DMS79 (cell line): ENCODE data around the gene KCNJ16.

Experiments used
- DNase-seq: peaks from one replicate; lab custom pipeline; 2025; lab: John Stamatoyannopoulos, UW

The KCNJ16 gene

DNA sequence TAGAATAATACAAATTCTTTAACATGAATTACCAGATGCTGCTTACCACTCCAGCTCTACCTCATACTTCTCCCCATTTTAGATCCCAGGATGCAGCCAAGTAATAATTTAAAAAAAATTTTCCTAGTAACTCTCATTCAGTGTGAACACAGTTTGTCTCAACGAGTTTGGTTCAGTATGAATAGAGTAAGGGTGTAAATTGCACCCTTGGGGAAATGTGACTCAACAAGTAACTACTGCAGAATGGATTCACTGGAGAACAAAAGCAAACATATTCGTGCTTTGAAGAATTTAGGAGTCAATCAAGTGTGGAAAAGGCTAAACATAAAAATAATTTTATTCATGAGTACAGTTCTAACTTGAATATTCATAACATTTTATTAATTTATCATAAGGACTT, 23.0 kb downstream of the KCNJ16 start:
- DNase-seq, result no peak

DNA sequence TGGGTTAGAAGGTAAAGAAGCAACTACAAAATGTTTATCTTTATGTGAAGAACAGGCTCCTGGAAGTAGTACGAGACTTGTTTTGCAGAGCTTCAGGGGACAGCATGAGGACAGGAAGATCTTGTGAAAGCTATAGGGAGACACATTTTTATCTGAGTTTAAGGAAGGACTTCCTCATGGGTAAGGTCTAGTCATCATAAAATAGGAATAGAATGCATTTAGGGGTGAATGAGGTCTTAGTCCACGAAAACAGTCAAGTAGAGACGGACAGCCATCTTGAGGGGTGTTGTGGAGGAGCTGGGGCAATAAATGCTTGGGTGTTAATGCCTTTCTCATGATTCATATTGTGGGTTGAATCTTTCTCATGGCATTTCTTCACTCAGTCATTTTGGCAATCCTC, 24.3 kb downstream of the KCNJ16 start:
- no peak for DNase-seq

DNA sequence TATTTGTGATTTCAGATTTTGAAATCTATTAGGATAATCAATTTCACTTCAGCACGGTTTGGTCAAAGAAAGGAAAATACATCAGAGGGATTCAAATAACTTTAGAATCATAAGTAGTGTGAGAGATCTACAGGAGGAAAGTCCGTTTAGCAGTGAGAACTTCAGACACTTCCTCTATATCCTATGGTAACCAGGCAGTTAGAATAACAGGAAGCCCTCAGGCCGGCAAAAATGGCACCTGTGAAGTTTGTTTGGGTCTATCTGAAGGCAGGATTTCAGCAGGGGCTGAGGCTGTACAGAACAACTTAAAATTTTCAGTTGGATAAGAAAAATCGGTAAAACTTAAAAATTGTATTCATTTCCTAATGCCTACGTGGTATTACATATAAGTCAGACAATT, 24.9 kb downstream of the KCNJ16 start:
- DNase-seq, result no peak

DNA sequence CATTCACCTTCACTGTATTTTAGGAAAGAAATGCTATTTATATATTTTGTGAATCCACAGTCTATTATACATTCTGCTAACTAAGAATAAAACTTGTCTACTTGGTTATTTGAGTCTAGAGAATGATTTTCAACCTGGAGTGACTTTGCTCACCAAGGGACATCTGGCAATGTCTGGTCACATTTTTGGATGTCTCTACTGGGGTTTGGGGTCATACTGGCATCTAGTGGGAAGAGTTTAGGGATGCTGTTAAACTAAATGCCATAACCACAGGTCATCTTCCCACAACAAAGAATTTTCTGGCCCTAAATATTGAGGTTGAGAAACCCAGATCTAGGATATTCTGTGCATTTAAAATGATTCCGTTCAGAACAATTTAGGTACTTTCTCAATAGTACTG, 26.0 kb downstream of the KCNJ16 start:
- no peak for DNase-seq

DNA sequence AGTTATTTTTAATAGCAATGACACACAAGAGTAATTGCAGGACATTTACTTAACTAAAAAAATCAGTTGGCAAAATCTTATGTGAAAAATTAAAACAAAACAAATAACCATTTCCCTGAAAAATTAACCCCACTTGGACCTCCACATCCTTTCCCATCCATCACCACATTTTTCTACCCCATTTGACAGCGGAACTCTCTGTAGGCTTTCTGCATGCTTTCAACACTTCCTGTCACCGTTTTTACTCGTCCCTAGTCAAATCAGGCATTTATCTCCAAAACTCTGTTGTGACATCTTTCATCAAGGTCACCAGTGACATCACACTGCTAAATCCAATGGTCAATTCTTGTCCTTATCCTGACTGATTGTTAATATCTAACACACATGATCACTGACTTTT, 27.5 kb downstream of the KCNJ16 start:
- no peak for DNase-seq

DNA sequence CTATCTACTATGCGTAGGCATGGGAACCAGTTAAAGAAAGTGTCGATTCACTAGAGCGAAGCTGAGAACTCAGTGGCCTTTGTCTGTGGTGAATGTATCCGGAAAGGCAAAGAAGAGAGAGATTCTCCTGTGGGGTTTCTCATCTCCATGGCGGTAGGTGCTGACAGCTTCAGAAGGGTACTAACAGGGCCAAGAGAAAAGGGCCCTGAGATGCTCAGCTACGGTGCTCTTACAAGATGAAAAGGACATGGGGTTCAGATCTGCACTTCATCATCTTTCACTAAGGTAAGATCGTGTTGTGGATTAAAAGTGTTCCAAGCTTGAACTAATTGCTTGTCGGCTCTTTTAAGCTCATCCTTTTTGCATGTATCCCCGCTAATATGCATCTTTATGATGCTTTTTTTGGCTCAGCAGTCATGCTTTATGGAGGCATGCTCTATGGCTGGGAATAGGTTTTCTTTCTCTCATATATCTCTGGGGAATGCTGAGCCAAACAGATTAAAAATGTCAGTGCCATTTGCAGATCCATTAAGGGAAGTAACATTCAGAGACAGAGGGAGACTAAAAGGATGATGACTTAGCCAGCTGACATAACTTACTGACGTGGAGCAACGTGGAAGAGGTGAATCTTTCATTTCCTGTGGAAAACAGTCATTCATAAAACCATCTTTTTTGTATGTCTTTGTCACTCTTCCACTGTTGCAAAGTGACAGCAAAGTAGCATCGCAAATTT, 29.9 kb downstream of the KCNJ16 start:
- no peak for DNase-seq

DNA sequence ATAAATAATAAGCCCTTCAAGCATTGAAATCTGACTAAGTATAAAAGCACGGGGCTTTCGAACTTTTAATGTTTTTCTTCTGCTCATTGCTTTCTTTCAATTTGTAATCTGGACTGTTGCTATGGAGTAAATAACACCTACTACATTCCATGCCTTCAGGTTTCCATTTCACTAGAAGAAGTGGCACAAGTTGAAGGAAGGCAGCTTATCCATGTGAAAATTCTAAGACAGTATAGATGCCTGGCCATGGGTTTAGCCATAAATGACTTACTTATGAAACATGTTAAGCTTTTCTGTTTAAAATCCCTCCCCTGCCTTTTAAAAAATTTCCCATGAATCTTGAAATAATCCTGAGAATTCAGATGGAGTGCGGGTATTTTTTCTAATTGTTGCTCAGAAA, 30.6 kb downstream of the KCNJ16 start:
- no peak for DNase-seq

DNA sequence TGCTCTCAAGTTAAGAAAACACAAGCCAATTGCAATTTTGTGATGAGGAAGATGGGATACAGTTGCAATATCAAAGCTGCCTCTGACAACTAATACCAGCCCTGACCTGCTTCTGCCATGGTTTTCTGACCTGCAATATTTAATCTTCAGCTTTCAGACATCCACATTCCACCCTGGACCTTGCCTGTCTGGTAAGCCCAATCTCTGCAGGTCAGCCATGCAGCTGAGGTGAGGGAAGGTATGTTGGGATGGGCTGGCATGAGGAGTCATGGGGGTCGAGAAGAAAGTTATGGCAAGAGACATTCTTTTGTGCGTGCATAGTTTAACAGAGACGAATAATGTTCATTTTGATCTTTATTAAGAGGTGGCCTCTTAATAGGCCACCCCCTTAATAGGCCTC, 31.5 kb downstream of the KCNJ16 start:
- no peak for DNase-seq

DNA sequence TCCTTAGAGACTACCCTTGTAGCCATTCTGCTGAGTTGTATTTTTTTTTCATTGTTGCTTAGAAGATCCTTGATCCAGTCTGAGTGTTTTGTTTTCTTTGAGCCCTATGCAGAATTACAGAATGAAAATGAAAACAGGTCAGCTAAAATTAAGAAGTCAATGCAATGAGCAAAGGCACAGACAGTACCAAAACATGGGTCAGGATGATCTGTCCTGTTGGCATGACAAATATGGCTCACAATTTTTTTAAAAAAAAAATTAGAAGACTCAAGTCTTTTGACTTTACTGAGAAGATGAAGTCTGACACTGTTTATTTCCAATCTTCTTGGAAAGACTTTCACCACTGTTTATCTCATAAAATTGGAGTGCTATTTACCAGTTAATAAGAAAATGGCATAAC, 32.4 kb downstream of the KCNJ16 start:
- DNase-seq, result no peak

DNA sequence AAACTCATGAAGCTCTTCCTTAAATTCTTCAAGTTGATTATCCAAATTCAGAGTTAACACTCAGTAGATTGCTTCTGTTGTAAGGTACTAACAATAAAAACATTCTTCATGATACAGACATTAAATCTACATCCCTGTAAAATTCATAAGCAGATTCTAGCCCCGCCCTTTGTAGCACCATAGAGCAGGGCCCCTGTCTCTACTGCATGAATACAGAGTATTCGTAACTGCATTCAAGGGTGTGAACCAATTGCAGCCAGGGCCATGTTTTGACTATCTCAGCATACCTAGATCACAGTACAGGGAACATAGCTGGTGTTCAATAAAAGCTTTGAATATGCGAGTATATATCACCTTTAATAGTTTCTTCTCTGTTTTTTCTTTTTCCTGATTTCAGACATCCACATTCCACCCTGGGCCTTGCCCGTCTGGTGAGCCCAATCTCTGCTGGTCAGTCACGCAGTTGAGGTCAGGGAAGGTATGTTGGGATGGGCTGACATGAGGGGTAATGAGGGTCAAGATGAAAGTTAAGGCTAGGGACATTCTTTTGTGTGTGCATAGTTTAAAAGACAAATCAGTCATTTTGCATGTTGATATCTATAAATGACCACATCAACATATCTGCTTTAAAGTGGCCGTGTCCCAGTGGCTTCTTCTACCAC, 33.0 kb downstream of the KCNJ16 start:
- DNase-seq, result no peak

DNA sequence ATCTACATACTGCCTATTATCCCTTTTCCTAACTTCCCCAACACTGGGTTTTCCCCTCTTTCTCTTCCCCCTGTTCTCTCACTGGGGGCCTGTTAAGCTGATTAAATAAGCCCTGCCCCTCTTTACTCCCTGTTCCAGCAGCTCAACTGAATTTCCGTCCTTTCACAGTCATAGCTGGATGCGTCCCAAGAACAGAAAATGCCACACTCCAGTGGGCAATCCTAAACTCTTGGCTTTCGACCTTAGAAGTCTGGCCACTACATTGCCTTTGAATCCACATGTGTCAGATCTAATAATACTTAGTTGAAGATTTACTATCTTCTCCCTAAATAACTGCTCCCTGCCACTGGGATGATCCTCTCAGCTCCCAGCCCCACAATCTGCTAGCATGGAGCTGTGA, 34.5 kb downstream of the KCNJ16 start:
- DNase-seq, result no peak

DNA sequence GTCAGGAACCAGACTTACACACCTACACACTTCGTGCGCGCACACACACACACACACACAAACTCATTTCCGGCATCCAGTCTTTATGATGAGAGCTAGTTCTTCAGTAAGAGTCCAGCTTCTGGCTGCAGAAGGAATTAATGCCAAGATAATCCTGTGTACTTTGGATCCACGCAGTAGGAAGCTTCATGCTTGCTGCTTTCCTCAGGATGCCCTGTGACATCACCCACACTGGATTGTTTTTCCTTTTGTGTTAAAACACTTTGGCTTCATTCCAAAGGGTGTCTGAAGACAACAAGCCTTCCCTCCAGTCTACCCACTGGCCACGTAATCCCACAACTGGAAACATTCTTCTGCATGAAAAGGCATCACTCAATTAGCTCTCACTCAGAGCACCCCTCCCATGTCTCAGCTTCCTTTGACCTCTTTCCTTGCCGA, 35.4 kb downstream of the KCNJ16 start:
- DNase-seq, result no peak

DNA sequence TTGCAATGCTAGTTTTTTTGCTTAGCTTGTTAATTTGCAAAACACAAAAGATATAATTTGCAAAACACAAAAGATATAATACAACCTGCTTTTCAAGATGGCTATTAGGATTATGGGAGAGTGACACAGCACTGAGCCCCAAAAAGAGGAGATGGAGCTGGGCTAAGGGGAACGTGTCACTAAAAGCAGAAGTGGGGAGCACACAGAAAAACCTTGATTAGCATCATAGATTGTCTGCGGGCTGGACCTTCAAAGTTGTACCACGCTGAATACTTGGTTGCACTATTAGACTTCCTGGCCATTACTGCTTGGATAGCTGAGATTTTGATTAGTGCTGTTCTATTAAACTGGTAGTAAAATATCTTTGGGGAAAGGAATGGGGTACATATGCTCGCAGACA, 36.2 kb downstream of the KCNJ16 start:
- DNase-seq, result no peak

DNA sequence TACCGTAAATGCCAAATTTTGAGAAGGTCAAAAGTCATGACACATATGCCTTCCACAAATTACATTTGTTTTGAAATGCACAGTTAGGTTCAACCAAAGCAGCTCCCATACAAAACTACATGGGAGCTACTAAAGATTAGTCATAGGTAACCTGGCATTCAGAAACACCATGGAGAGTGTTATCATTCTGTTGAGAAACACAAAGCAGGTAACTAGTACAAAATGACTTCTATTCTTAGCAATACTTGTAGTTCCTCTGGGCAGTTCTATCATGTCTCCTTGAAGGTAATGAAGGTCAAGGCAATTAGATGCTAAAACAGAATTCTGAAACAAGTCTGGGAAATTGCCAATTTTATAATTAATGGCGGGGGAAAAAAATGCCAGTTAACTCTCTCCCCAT, 39.4 kb downstream of the KCNJ16 start:
- no peak for DNase-seq

DNA sequence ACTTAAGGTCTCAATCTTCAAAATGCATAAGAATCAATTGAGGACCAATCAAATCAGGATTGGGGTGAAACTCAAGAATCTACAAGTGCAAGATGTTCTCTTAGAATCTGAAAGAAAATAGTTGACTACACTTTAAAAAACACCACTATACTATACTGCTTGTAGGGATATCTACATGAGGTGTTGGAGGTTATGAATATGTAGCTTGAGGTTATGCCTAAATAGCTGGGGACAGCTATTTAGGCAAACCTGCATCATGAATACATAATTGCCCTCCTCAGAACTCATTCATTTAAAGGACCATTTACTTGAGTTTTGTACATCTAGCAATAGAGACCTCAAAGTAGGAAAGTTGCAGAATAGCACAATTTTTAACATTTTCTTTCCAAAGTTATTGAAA, 40.1 kb downstream of the KCNJ16 start:
- no peak for DNase-seq

DNA sequence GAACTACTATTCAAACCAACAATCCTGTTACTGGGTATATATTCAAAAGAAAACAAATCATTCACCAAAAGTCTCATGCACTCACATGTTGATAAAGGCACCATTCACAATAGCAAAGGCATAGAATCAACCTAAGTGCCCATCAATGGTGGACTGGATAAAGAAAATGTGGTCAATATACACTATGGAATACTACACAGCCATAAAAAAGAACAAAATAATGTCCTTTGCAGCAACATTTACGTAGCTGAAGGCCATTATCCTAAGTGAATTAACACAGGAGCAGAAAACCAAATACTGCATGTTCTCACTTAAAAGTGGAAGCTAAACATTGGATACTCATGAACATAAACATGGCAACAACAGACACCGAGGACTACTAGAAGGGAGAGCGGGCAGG, 41.9 kb downstream of the KCNJ16 start:
- no peak for DNase-seq

DNA sequence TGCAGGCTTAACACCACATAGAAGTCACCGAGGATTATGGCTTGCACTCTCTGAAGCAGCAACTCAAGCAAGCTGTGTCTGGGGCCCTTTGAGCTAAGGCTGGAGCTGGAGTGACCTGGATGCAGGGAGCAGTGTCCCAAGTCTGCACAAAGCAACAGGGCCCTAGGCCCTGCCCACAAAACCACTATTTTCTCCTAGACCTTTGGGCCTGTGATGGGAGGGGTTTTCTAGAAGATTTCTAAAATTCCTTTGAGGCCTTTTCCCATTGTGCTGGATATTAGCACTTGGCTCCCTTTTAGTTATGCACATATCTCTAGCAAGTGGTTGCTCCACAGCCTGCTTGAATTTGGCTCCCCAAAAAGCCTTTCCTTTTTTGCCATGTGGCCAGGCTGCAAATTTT, 44.5 kb downstream of the KCNJ16 start:
- no peak for DNase-seq

DNA sequence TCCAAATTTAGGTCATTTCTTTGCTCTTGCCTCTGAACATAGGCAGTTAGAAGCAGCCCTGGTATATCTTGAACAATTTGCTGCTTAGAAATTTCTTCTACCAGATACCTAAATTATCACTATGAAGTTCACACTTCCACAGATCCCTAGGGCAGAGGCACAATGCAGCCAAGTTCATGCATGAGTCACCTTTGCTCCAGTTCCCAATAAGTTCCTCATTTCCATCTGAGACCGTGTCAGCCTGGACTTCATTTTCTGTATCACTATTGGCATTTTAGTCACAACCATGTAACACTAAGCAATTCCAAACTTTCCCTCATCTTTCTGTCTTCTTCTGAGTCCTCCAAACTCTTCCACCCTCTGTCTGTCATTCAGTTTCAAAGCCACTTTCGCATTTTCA, 45.0 kb downstream of the KCNJ16 start:
- no peak for DNase-seq

DNA sequence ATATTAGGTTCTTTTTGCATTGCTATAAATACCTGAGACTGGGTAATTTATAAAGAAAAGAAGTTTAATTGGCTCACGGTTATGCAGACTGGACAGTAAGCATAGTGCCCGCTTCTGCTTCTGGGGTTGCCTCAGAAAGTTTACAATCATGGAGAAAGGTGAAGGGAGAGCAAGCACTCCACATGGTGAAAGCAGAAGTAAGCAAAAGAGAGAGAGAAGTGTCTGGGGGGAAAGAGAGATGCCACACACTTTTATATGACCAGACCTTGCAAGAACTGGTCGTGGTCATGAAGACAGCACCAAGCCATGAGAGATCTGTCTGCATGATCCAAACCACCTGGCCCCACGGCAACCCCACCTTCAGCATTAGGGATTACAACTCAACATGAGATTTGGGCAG, 45.4 kb downstream of the KCNJ16 start:
- DNase-seq, result no peak

DNA sequence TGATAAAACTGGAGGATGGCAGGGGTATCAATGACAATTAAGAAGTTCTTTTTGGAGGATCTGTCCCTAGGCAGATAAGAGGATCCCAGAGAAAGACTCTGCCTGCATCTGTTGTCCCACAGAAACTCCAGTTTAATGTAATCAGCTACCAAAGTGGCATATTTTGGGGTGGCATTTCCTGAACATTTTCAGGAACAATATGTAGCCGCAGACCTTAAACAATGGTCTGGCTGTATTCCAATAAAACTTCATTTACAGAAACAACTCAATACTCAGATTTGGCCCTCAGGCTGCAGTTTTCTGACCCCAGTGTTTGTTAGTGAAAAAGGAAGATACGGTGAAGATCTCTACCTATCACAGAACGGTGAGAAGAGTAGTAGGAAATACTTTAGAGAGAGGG, 46.1 kb downstream of the KCNJ16 start:
- DNase-seq, result no peak

DNA sequence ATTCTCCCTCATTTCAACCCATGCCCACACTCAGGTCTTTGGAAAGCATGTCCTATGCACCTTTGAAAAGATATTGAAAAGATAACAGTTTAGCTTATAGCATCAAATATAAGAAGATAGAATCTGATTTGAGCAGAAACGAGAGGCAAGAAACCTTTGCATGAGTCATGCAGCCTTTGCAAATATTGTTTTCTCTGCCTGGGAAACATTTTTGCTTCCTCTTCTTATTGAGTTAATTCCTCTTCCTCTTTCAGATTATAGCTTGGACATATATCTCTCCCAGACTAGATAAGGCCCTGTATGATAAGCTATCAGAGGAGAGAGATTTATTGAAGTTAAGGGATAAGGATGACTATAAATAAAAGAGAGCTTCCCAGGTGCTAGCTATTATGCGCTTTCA, 48.2 kb downstream of the KCNJ16 start:
- no peak for DNase-seq

DNA sequence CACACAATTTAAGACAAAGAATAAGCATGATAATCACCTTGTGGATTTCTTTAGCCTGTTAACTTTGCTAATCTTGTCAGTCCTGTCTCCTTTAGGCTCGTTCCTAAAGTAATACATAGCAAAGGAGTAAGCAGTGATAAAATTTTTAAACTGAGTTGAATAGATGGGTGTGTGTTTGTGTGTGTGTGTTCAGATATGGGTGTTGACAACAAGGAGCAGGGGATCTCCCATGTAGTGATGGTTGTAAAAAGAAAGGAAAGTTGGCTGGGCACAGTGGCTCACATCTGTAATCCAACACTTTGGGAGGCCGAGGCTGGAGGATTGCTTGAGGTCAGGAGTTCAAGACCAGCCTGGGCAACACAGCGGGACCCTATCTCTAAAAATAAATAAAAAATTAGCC, 49.7 kb downstream of the KCNJ16 start:
- no peak for DNase-seq

DNA sequence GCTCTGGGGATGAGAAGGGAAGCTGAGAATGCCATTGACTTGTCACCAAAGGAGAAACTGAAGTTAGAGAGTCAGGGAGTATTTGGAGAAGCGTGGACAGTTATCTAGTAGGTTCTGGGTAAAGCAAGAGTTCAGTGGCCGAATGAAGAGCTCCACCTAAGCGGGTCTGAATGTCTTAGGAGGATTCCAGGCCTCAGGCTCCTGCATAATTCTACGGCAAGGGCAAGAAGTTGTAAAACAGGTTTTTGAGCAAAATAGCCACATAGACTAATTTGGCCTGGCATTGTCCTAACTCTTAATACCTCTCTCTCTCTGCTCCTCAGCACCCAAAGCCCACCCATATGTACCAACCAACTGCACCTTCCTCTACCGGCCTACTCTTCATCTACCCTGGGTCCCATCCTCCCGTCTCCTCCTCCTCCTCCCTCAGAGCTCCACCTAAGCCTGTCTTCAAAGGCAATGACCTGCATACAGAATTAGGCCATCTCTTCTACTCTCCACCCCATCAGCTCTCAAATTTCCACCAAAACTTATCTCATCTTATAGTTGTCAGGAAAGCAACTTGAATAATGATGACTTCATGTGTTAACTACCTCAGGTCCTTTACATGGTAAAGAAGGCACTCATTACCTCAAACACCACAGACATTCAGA, 52.3 kb downstream of the KCNJ16 start:
- no peak for DNase-seq
